SW480 (cell line): Measurements from ENCODE around the gene ASCC2.
"Not testable (repeated sequence)": the region's sequence is repeated elsewhere in the genome, so short reads cannot be mapped to it uniquely, and the experiment has no call there.

Source experiments
- DNase-seq: peaks from one replicate; pipeline ENCODE4 v3.0.0-alpha.2; 2016; ENCODE audit warnings: low spot score

Gene ASCC2

DNA sequence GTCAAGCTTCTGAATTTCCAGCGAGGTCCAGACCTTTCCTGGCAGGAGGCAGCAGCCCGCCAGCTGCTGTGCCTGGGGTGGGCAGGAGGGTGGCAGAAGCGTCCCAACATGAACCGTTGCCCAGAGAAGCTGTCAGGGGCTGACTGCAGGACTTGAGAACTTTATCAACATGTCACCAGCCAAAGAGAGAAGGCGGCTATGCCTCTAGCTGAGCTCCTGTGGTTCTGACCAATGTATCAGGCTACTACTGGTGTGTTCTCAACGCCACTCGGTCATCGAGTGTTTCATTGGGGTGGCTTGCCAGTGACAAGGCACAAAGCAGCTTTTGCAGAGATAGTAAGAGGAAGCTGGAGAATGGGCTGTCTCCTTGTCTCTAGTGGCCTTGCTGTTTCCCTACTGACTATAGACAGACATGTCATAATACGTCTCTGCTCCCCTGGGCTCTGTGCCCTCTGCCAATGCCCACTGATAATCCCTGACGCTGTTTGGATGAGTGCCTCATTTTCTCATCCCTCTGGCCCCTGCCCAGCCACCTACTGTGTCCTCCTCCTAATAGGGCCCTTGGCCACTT, 17.6 kb upstream of the ASCC2 start:
- no peak for DNase-seq

- no peak for DNase-seq
Observed at GRCh38 chr22:29854432-29854831, 16.4 kb upstream of the ASCC2 start.

DNA sequence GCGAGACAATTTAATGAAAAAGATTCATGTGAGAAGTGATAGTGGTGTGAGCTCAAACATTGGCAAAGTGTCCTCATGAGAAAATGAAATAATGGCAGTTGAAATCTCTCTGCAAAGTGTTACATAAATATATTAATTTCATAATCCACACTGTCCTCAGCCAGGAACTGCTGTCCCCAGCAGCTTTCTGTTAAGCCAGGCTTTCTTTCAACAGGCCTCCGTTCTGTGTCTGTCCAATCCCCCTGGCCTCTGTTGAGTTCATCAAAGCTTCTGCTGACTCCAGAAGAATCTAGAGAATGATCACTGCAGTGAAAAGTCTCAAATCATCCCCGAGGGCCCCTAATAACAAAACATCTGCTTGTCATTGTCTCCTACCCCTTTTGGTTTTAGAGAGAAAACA, 10.0 kb upstream of the ASCC2 start:
- DNase-seq, result no peak

GRCh38 chr22:29846290-29846689, 8.2 kb upstream of the ASCC2 start:
- DNase-seq, result no peak

DNA sequence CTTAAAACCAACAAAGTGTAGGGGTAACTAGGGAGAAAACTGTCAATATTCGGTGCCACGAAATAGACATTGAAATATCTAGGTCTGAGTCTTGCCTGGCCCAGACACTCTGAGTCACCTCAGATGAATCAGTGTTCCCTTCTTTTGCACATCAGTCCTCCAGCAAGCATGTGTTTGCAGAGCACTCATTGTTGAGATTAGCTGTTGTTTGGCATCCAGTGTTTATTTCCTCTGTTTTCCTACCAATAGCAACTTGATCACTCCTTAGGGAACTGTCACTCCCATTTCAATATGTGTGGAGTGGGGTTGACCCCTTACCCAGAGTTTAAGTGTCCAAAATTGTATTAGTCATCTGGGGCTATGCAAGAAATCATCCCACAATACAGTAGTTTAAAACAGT, 4.7 kb upstream of the ASCC2 start:
- DNase-seq, result peak; percentile 15

GRCh38 chr22:29842172-29842571, 4.1 kb upstream of the ASCC2 start:
- DNase-seq, result no peak

DNA sequence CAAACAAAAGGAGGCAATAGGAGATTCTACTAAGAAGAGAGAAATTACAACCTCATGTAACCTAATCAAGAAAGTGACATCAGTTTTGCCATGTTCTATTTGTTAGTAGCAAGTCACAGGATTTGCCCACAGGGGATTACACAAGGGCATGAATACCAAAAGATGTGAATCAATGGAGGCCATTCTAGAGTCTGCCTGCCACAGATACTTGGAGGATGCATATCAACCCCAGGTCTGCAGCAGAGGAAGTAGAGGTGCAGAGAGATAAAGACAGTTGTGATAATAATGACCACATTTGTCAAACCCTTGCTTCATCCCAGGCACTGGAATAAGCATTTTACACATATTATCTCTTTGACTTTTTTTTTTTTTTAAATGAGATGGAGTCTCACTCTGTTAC, 2.4 kb upstream of the ASCC2 start:
- no peak for DNase-seq

DNA sequence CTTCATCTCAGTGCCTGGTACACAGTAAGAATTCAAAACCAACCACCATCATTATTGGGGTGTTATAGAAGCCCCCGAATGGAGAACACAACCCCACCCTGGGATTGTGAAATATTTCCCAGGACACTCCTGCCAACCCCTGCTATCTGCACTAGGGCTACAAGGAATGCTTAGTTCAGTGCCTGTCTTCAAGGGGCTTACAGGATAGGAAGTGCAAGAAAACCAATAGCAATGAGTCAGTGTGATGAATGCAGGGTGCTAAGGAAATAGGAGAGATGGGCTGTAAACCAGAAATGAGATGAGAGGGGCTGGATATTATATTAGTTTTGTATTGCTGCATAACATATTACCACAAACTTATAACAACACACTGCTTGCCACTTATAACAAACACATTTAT, 965 bp upstream of the ASCC2 start:
- no peak for DNase-seq

- DNase-seq, result no peak
Observed at GRCh38 chr22:29838599-29838956, 504 bp upstream of the ASCC2 start.

DNA sequence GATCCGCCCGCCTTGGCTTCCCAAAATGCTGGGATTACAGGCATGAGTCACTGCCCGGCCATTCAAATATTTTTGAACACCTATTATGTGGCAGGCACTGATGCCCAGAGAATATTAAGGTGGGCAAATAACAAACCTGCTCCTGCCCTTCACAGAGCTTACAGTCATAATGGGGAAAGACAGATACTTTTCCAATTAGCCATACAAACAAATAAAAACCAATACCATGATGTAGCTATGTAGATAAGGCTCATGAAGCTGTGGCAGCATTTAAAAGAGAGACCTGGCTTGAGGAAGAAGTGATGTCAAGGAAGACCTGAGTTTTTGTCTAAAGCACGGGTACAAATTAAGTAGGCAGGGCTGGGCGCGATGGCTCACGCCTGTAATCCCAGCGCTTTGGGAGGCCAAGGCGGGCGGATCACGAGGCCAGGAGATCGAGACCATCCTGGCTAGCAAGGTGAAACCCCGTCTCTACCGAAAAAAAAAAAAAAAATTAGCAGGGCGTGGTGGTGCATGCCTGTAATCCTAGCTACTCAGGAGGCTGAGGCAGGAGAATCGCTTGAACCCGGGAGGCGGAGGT, 1.2 kb downstream of the ASCC2 start:
- DNase-seq, result not testable (repeated sequence)

- DNase-seq, result no peak
Observed at GRCh38 chr22:29834046-29834445, 4.0 kb downstream of the ASCC2 start.

DNA sequence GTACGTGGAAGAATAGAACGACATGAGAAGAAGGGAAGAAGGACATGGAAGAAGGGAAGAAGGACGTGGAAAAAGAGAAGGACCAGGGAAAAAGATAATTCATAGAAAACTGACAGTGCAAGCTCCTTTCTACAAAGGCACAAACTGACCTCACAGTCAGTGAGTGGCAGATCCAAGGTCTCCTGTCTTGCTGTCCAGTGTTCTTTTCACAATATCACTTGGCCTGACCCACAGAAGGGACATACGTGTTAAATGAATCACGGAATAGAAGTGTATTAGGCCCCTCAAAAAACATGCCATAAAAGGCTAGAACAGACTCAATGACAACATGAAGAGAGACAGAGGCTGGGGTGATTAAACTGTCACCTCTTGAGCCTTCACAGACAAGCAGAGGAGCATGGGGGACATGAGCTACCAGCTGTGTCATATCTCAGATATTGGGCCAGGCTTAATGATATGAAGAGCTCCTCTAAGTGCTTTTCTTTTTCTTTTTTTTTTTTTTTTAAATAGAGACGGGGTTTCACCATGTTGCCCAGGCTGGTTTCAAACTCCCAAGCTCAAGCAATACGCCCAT, 4.6 kb downstream of the ASCC2 start:
- no peak for DNase-seq

- DNase-seq, result no peak
Observed at GRCh38 chr22:29831958-29832357, 6.1 kb downstream of the ASCC2 start.

DNA sequence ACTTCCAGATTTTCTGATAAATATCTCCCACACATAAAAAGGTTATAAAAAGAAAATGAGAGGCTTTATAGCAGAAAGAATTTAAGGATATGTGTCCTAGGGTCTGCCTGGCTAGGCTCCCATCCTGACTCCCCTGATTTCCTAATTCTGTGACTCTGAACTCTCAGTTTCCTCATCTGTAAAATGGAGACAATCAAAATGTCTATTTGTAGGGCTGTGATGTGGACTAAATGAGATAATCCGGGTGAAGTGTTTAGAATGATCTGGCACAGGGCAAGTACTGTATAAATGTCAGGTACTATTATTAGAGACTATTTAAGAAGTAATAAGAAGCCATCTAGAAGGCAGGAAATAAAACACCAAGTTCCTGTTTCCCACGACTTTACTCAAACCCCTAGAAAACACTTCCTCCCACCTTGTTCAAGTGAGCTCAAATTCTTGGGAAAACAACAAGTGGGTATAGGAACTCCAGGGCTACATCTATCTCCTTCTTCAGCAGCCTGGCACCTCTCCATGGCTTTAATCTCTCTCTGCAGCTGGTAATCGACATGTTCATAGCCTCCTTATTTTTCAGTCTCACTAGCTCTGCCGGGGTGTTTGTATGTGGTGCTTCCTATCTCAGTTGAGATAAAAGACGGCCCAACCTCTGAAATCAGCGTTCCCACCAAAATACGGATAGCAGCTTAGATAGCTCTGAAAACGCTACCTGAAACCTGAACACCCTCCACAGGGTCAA, 6.7 kb downstream of the ASCC2 start:
- DNase-seq, result no peak

DNA sequence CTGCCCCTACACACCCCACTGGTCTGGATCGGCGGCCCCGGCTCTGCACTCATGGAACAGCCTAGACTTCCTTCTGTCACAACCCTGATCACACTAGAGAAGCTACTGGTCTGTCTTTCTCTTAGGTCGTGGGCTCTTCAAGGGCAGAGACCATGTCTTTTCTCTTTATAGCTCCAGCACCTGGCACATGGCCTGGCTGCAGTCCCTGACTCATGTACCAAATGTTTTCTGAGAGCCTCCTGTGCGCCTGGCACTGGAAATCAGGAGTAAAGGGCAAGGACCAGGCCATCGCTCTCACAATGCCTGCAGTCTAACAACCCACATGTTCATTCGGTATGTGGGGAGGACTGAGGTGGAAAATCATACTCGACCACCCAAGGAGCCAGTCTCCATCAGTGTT, 7.5 kb downstream of the ASCC2 start:
- DNase-seq, result no peak

- not testable (repeated sequence) for DNase-seq
Observed at GRCh38 chr22:29827726-29828125, 10.3 kb downstream of the ASCC2 start.

GRCh38 chr22:29827091-29827490, 11.0 kb downstream of the ASCC2 start:
- no peak for DNase-seq

GRCh38 chr22:29825578-29825977, 12.5 kb downstream of the ASCC2 start:
- no peak for DNase-seq

- DNase-seq, result no peak
Observed at GRCh38 chr22:29824677-29825076, 13.4 kb downstream of the ASCC2 start.

GRCh38 chr22:29821291-29822016, 16.6 kb downstream of the ASCC2 start:
- DNase-seq, result peak; percentile 7

DNA sequence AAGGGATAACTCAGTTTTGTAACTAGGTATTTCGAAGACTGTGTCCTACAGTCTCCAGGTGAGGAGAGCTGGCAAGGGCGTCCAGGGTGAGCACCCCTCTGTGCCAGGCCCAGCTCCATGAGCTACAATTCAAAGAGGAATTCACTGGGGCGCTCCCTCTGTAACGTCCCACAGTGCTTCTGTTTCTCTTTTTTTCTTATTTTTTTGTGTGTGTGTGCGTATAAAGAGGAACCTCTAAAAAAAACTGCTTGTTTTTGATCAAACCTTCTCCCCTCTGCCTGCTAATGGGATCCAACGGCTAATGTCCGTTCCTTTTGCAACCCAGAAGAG, 17.1 kb downstream of the ASCC2 start:
- no peak for DNase-seq

- DNase-seq, result no peak
Observed at GRCh38 chr22:29819501-29819900, 18.6 kb downstream of the ASCC2 start.

DNA sequence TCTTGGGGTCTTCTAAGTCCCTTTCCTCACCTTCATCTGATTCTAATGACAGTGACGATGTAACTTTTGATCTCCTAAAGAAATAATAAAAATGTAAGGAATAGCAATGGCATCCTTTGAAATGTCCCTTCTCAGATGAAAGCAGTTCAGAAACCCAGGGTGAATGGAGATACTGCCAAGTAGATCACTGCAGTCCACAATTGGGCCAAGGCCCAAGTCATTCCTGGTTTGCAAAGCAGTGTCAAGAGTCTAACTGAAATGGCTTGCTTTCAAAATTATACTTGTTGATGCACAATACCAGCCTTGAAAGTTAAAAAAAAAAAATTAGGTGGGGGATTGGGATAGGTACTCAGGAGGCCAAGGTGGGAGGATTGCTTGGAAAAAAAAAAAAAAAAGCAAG, 20.4 kb downstream of the ASCC2 start:
- no peak for DNase-seq
